HG03066 (cell line): ENCODE data around the gene ROGDI.
"Not testable (repeated sequence)": the region's sequence is repeated elsewhere in the genome, so short reads cannot be mapped to it uniquely, and the experiment has no call there.

Experiments used
- ATAC-seq: cut with Tn5 transposase; IDR thresholded peaks from one replicate; pipeline ENCODE4 v1.9.1; 2021; ENCODE audit warnings: low read depth; ENCODE audit not compliant: unreplicated experiment

The ROGDI gene

GRCh38 chr16:4795181-4795827, 7.1 kb downstream of the ROGDI start, which contains the start of gene SMIM22:
Gene SMIM22 (plus strand): TSS chr16:4795369. CDS start chr16:4795735, 366 bp downstream.
- ATAC-seq, result no peak

- ATAC-seq, result no peak
These were observed 9.4 kb downstream of the ROGDI start for GRCh38 chr16:4792951-4793513.

GRCh38 chr16:4790871-4791270, 11.6 kb downstream of the ROGDI start:
- no peak for ATAC-seq

GRCh38 chr16:4790261-4790660, 12.2 kb downstream of the ROGDI start:
- no peak for ATAC-seq

- no peak for ATAC-seq
These were observed 13.5 kb downstream of the ROGDI start for GRCh38 chr16:4788910-4789309.

GRCh38 chr16:4788489-4788889, 13.9 kb downstream of the ROGDI start:
- ATAC-seq, result no peak

GRCh38 chr16:4787627-4788482, 14.6 kb downstream of the ROGDI start, which contains the start of gene SEPTIN12:
Gene SEPTIN12 (minus strand): TSS chr16:4788345. CDS start chr16:4787645, 700 bp downstream.
- ATAC-seq, result no peak

GRCh38 chr16:4787068-4787467, 15.4 kb downstream of the ROGDI start:
- ATAC-seq, result no peak

GRCh38 chr16:4785758-4786433, 16.5 kb downstream of the ROGDI start:
- no peak for ATAC-seq

- ATAC-seq, result not testable (repeated sequence)
These were observed 17.9 kb downstream of the ROGDI start for GRCh38 chr16:4784444-4784987.

- ATAC-seq, result no peak
These were observed 18.5 kb downstream of the ROGDI start for GRCh38 chr16:4783951-4784336.

GRCh38 chr16:4783251-4783950, 19.0 kb downstream of the ROGDI start:
- ATAC-seq, result no peak

GRCh38 chr16:4780235-4780634, 22.2 kb downstream of the ROGDI start:
- no peak for ATAC-seq

- ATAC-seq, result no peak
These were observed 24.4 kb downstream of the ROGDI start for GRCh38 chr16:4778050-4778392.

GRCh38 chr16:4777339-4778049, 24.9 kb downstream of the ROGDI start:
- ATAC-seq, result no peak

GRCh38 chr16:4776141-4776705, 26.2 kb downstream of the ROGDI start:
- ATAC-seq, result no peak

- ATAC-seq, result no peak
These were observed 27.4 kb downstream of the ROGDI start for GRCh38 chr16:4775005-4775404.

- ATAC-seq, result no peak
These were observed 30.1 kb downstream of the ROGDI start for GRCh38 chr16:4772351-4772750.

- ATAC-seq, result no peak
These were observed 30.8 kb downstream of the ROGDI start for GRCh38 chr16:4771646-4772045.
